AG10803 (cell line): ENCODE measurements around the gene TANC1.
A peak's percentile ranks its signal among the peaks of the same experiment; 100 is the strongest.

Experiments
- DNase-seq: peaks from one replicate; pipeline ENCODE4 v3.0.0; 2010; ENCODE audit warnings: low read depth
- H3K4me3 ChIP-seq: 2 replicates; pipeline ENCODE4 v1.5.1; 2011; ENCODE audit warnings: mild to moderate bottlenecking, low read length, control low read depth
- TF ChIP-seq, protein P1 (sequence below): conservative IDR thresholded peaks from 2 replicates; pipeline ENCODE4 v1.5.1; 2011; ENCODE audit warnings: mild to moderate bottlenecking, low read length, control low read depth, inconsistent platforms

TANC1 gene

DNA sequence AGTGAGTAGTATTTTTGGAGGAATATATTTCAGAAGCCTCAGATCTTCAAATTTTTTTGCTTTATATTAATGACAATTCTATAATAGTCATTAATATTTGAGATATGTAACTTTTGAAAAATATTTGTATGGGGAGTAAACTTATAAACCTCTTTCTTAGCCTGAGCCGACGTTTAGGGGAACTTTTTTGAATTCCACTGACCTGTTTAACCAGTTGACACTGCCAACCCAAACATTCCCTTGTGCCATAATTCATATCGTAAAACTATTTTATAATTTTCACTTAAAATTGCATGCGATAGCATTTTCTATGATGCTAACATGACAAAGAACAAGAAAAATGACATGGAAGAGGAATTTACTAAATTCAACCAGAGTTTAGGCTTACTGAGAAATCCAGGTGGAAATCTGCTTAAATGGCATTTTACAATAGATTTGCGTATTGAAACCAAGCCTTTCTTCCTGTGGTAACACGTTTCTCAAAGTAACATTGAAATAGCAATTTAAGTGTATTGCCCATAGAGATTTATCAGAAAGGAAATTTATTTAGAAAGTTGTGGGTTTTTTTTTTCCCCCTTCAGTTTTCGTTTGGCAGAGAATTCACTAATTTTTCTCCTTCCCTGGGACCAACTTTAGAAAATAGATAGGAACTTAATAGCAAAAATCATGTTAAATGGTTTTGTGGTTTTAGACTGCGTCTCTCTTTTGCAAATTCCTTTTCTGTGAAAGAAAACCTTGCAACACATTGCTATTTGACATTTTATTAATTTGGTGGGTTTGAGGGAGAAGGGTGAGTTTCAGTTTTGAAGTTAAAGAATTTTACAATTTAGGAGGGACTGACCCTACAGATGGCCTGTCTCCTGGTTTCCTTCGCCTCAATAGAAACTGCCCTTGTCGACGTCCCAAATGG lies 77.4 kb downstream of the TANC1 start:
- H3K4me3 ChIP-seq = no peak overlapping the region
- DNase-seq = peak; percentile 45
- TF ChIP-seq, protein P1, sequence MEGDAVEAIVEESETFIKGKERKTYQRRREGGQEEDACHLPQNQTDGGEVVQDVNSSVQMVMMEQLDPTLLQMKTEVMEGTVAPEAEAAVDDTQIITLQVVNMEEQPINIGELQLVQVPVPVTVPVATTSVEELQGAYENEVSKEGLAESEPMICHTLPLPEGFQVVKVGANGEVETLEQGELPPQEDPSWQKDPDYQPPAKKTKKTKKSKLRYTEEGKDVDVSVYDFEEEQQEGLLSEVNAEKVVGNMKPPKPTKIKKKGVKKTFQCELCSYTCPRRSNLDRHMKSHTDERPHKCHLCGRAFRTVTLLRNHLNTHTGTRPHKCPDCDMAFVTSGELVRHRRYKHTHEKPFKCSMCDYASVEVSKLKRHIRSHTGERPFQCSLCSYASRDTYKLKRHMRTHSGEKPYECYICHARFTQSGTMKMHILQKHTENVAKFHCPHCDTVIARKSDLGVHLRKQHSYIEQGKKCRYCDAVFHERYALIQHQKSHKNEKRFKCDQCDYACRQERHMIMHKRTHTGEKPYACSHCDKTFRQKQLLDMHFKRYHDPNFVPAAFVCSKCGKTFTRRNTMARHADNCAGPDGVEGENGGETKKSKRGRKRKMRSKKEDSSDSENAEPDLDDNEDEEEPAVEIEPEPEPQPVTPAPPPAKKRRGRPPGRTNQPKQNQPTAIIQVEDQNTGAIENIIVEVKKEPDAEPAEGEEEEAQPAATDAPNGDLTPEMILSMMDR = no peak

DNA sequence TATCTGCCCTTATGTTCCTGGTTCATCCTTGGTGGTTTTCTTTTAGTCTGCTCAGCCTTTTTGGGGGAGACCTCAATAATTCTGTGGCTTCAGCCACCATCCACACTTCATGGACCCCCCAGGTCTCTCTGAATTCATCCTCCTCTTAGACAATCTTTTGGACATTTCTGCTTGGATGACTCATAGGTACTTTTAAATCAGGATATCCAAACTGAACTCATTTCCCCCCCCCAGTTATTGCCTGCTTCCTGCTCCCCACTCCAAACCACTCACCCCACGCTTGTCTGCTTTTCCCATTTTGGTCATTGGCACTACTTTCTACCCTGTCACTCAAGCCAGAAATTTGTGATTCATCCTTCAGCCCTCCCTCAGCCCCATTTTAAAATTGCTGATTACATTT lies 78.5 kb downstream of the TANC1 start:
- no peak overlapping the region for H3K4me3 ChIP-seq
- TF ChIP-seq, protein P1 = no peak
- DNase-seq = peak; percentile 48

DNA sequence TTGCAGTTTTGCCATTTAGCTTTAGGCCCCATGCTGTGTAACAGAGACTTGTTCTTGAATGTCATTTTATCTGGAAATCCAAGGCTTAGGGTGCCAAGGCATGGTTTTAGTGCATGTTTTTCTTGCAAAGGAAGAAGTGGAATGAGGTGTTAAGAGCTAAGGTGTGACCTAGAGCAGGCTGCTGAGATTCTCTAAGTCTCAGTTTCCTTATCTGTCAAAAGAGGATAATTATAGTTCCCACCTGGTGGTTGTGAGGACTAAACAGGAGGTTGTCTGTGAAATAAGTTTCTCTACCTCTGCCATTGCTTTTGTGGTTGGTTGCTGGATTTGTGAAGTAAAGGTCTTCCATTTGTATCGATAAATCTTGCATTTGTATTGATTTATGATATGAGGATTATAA lies 82.0 kb downstream of the TANC1 start:
- H3K4me3 ChIP-seq = no peak overlapping the region
- TF ChIP-seq, protein P1 = no peak
- DNase-seq = no peak

DNA sequence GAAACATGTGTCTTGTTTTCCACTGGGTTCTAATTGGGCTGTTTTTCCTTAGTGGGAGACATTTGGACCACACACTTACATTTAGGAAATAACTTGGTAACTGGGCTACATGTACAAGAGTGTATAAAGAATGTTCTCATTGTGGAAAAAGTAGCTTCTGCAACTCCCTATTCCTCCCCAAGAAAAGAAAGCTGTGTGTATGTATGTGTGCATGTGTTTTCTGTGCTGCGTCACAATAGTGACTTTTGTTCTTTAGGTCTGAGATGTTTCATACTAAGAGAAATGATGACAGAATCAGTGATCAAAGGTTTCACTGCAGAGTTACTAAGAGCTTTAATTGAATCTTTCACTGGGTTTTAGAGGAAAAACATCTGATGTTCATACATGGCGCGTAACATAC lies 82.7 kb downstream of the TANC1 start:
- no peak for DNase-seq
- TF ChIP-seq, protein P1 = no peak
- no peak overlapping the region for H3K4me3 ChIP-seq

DNA sequence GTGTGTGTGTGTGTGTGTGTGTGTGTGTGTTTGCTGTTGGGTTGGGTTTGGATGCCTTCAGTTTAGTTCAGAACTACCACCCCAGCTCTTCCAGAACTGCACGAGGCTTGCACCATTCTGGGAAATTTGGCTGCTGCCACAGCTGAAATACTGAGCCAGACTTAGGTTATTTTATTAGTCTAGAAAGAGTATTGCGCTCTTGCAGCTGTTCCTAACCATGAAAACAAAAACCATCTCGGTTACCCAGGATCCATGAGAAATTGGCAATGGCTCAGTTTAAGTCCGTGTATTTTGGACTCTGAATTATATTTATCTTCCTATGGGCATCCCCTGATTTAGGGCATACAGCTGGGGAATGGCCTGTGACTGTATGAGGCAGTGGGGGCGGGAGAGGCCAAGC lies 83.2 kb downstream of the TANC1 start:
- TF ChIP-seq, protein P1 = no peak
- DNase-seq = peak; percentile 60

DNA sequence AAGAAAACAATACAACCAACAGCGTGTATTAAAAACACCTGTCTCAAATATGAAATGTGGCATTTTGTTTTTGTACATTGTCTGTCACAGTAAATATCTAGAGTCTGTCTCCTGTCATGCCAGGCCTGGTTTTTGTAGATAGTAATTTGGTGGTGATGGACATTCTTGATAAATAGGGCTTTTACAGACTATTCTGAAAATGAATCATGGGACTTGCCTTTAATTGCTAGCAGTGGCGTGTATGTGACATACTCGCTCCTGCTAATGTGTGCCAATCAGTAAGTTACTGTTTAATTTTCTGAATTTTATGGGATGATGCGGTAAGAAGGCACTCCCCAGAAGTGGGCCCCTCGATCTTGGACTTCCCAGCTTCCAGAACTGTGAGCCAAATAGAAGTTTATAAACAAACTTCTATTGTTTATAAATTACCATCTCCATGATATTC lies 83.7 kb downstream of the TANC1 start:
- TF ChIP-seq, protein P1 = no peak
- DNase-seq = peak; percentile 52
- no peak overlapping the region for H3K4me3 ChIP-seq

More for the DNA sequence above, 83.2 kb downstream of the TANC1 start:
- H3K4me3 ChIP-seq = no peak overlapping the region
